ENCODE measurements around the gene SRC.

Gene SRC

DNA sequence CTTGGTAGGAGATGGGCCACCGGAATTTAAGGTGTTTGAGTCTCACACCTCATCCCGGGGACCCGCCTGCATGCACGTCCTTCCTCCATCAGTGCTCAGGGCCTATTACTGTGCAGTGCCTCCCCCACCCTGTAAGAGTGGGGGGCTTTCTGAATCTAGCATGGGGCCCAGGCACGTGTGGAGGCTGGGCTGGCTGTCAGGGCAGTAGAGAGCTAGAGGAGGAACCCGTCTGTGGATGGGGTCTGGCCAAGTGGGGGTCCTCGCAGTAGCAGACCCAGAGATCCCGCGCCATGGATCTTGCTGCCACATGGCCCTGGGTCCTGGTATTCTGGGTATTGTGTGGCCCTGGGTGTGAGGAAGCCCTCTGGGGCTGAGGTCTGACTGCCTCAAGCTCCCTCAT is 42.9 kb downstream of the SRC start:
- H3K4me3 ChIP-seq (ENCODE audit: low read length): no peak overlapping the region
- TF ChIP-seq CTCF (IDR thresholded peaks at IDR 0.05; ENCODE audit: insufficient read depth, low read depth, low read length, missing control alignments): no peak
- no peak for DNase-seq (ENCODE audit: low read depth)

- no peak overlapping the region for H3K4me3 ChIP-seq (ENCODE audit: low read length)
- TF ChIP-seq CTCF (IDR thresholded peaks at IDR 0.05; ENCODE audit: insufficient read depth, low read depth, low read length, missing control alignments): no peak
- DNase-seq (ENCODE audit: low read depth): no peak
These were observed 43.4 kb downstream of the SRC start for GRCh38 chr20:37389241-37389747.

- TF ChIP-seq CTCF (IDR thresholded peaks at IDR 0.05; ENCODE audit: insufficient read depth, low read depth, low read length, missing control alignments): peak; percentile 11
- no peak overlapping the region for H3K4me3 ChIP-seq (ENCODE audit: low read length)
- DNase-seq (ENCODE audit: low read depth): no peak
These were observed 43.9 kb downstream of the SRC start for GRCh38 chr20:37389844-37390275.

DNA sequence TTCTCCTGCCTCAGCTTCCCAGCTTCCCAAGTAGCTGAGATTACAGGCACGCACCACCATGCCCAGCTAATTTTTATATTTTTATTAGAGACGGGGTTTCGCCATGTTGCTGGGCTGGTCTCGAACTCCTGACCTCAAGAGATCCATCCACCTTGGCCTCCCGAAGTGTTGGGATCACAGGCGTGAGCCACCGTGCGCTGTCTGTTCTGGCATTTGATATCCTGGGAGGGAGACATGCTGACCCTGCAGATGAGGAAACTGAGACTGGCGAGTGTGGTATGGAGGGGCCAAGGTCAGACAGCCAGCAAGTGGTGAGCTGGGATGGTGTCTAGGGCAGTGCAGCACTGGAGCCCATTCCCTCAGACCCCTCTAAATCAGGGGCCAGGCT is 44.6 kb downstream of the SRC start:
- no peak for DNase-seq (ENCODE audit: low read depth)
- no peak for TF ChIP-seq CTCF (IDR thresholded peaks at IDR 0.05; ENCODE audit: insufficient read depth, low read depth, low read length, missing control alignments)
- no peak overlapping the region for H3K4me3 ChIP-seq (ENCODE audit: low read length)

- TF ChIP-seq CTCF (IDR thresholded peaks at IDR 0.05; ENCODE audit: insufficient read depth, low read depth, low read length, missing control alignments): no peak
- no peak overlapping the region for H3K4me3 ChIP-seq (ENCODE audit: low read length)
- DNase-seq (ENCODE audit: low read depth): no peak
These were observed 45.1 kb downstream of the SRC start for GRCh38 chr20:37390891-37391525.

GRCh38 chr20:37392441-37393195 is 46.7 kb downstream of the SRC start:
- no peak for DNase-seq (ENCODE audit: low read depth)
- H3K4me3 ChIP-seq (ENCODE audit: low read length): no peak overlapping the region
- peak; percentile 28 for TF ChIP-seq CTCF (IDR thresholded peaks at IDR 0.05; ENCODE audit: insufficient read depth, low read depth, low read length, missing control alignments)

Measured in epithelial cell of esophagus (primary cell).